GM19239 (cell line): ENCODE measurements around the gene IFT122.

Experiments used
- DNase-seq: peaks from one replicate; pipeline ENCODE4 v3.0.0; 2011; ENCODE audit warnings: low spot score; ENCODE audit not compliant: insufficient read length
- FAIRE-seq: peaks from 2 replicates; lab custom pipeline; 2011; peaks lifted over from hg19 to GRCh38; lab: Jason Lieb, UNC

IFT122 gene

GRCh38 chr3:129415378-129415777 lies 24.6 kb upstream of the IFT122 start:
- FAIRE-seq (no peak), DNase-seq (no peak)

GRCh38 chr3:129415830-129416229 lies 24.2 kb upstream of the IFT122 start:
- FAIRE-seq, result no peak
- no peak for DNase-seq

GRCh38 chr3:129416415-129416814 lies 23.6 kb upstream of the IFT122 start:
- FAIRE-seq, result no peak
- DNase-seq, result no peak

- FAIRE-seq (no peak), DNase-seq (no peak)
Observed at GRCh38 chr3:129417326-129417725, 22.7 kb upstream of the IFT122 start.

GRCh38 chr3:129418041-129418973 lies 21.7 kb upstream of the IFT122 start:
- DNase-seq (no peak), FAIRE-seq (no peak)

- DNase-seq (no peak), FAIRE-seq (no peak)
Observed at GRCh38 chr3:129419476-129419875, 20.5 kb upstream of the IFT122 start.

- DNase-seq, result no peak
- no peak for FAIRE-seq
Observed at GRCh38 chr3:129421236-129421883, 18.7 kb upstream of the IFT122 start.

- FAIRE-seq, result no peak
- no peak for DNase-seq
Observed at GRCh38 chr3:129421988-129422745, 17.9 kb upstream of the IFT122 start.

- FAIRE-seq (no peak), DNase-seq (no peak)
Observed at GRCh38 chr3:129422897-129423296, 17.1 kb upstream of the IFT122 start.

- FAIRE-seq (peak; percentile 70), DNase-seq (no peak)
Observed at GRCh38 chr3:129424185-129424841, 15.7 kb upstream of the IFT122 start.

- no peak for DNase-seq
- FAIRE-seq, result no peak
Observed at GRCh38 chr3:129425213-129425612, 14.8 kb upstream of the IFT122 start.

- no peak for DNase-seq
- FAIRE-seq, result no peak
Observed at GRCh38 chr3:129425619-129426018, 14.4 kb upstream of the IFT122 start.

- FAIRE-seq, result no peak
- no peak for DNase-seq
Observed at GRCh38 chr3:129428007-129428375, 12.0 kb upstream of the IFT122 start.

GRCh38 chr3:129428376-129429079 lies 11.5 kb upstream of the IFT122 start, which contains the start of gene EFCAB12:
Gene EFCAB12 (minus strand): TSS chr3:129428636. CDS start chr3:129428488, 148 bp downstream.
- peak; percentile 82 for FAIRE-seq
- peak; percentile 60 for DNase-seq

GRCh38 chr3:129429080-129429451 lies 11.0 kb upstream of the IFT122 start:
- FAIRE-seq (peak; percentile 42), DNase-seq (no peak)

GRCh38 chr3:129429602-129430001 lies 10.4 kb upstream of the IFT122 start:
- DNase-seq (no peak), FAIRE-seq (no peak)

GRCh38 chr3:129432036-129432435 lies 8.0 kb upstream of the IFT122 start:
- DNase-seq (no peak), FAIRE-seq (no peak)

GRCh38 chr3:129432671-129433070 lies 7.4 kb upstream of the IFT122 start:
- DNase-seq, result no peak
- FAIRE-seq, result no peak

GRCh38 chr3:129433565-129433964 lies 6.5 kb upstream of the IFT122 start:
- FAIRE-seq, result no peak
- no peak for DNase-seq

- FAIRE-seq (no peak), DNase-seq (no peak)
Observed at GRCh38 chr3:129434140-129434539, 5.9 kb upstream of the IFT122 start.
